GM21576 (cell line): ENCODE measurements around the gene PEX5L.
A peak's percentile ranks its signal among the peaks of the same experiment; 100 is the strongest.

Source experiments
- ATAC-seq: cut with Tn5 transposase; IDR thresholded peaks from one replicate; pipeline ENCODE4 v1.9.1; 2021; ENCODE audit warnings: mild to moderate bottlenecking, moderate library complexity; ENCODE audit not compliant: unreplicated experiment

Gene PEX5L

GRCh38 chr3:179852142-179852905 is 184.4 kb downstream of the PEX5L start:
- peak; percentile 63 for ATAC-seq

GRCh38 chr3:179848711-179849110 is 188.0 kb downstream of the PEX5L start:
- ATAC-seq: no peak

- no peak for ATAC-seq
These were observed 194.7 kb downstream of the PEX5L start for GRCh38 chr3:179842061-179842460.

GRCh38 chr3:179840985-179841384 is 195.8 kb downstream of the PEX5L start:
- ATAC-seq: no peak

GRCh38 chr3:179837374-179837773 is 199.4 kb downstream of the PEX5L start:
- ATAC-seq: no peak

GRCh38 chr3:179833294-179833693 is 203.4 kb downstream of the PEX5L start:
- no peak for ATAC-seq

GRCh38 chr3:179832333-179832854 is 204.3 kb downstream of the PEX5L start:
- no peak for ATAC-seq

- no peak for ATAC-seq
These were observed 207.3 kb downstream of the PEX5L start for GRCh38 chr3:179829401-179829800.

GRCh38 chr3:179828738-179829137 is 208.0 kb downstream of the PEX5L start:
- ATAC-seq: no peak

- ATAC-seq: no peak
These were observed 210.5 kb downstream of the PEX5L start for GRCh38 chr3:179826247-179826637.

GRCh38 chr3:179825527-179826246 is 211.1 kb downstream of the PEX5L start:
- no peak for ATAC-seq

- ATAC-seq: no peak
These were observed 214.4 kb downstream of the PEX5L start for GRCh38 chr3:179822296-179822695.

- no peak for ATAC-seq
These were observed 217.4 kb downstream of the PEX5L start for GRCh38 chr3:179819379-179819778.

GRCh38 chr3:179812096-179812382 is 224.7 kb downstream of the PEX5L start:
- no peak for ATAC-seq

- ATAC-seq: peak; percentile 88
These were observed 225.2 kb downstream of the PEX5L start for GRCh38 chr3:179811321-179812095.

GRCh38 chr3:179809639-179810038 is 227.1 kb downstream of the PEX5L start:
- no peak for ATAC-seq

- ATAC-seq: no peak
These were observed 229.1 kb downstream of the PEX5L start for GRCh38 chr3:179807588-179807987.

- ATAC-seq: no peak
These were observed 230.6 kb downstream of the PEX5L start for GRCh38 chr3:179806177-179806576.

GRCh38 chr3:179801856-179802255 is 234.9 kb downstream of the PEX5L start:
- no peak for ATAC-seq

GRCh38 chr3:179801263-179801662 is 235.5 kb downstream of the PEX5L start:
- no peak for ATAC-seq

GRCh38 chr3:179797192-179797591 is 239.5 kb downstream of the PEX5L start:
- no peak for ATAC-seq

- no peak for ATAC-seq
These were observed 240.3 kb downstream of the PEX5L start for GRCh38 chr3:179796421-179796820.
